ENCODE data around the gene RNF150. TPM values are rescaled to one million over a fixed set of nuclear protein-coding genes. Genes with fewer than 3 reads are reported as not detected.

Gene RNF150
- total RNA-seq, 1 donor from 2014 or later = 3.3 TPM

GRCh38 chr4:140924761-140925392 is 208.4 kb downstream of the RNF150 start:
- Histone ChIP-seq H3K4me3 (no peak overlapping the region), H3K4me1 (no peaks in the 10 kb centered on the region), H3K9me3 (no peaks in the 10 kb centered on the region), H3K36me3 (no peaks in the 10 kb centered on the region), H3K27ac (no peak overlapping the region), H3K27me3 (ENCODE audit: low read depth) (no peaks in the 10 kb centered on the region)
- intact Hi-C loops (cut with DNase I) = no loop called here
- no peak for TF ChIP-seq CTCF (IDR thresholded peaks at IDR 0.05)
- DNase-seq (no peak), ATAC-seq (no peak)

- no peak for DNase-seq
- Histone ChIP-seq H3K4me1 (no peaks in the 10 kb centered on the region), H3K27me3 (ENCODE audit: low read depth) (no peaks in the 10 kb centered on the region), H3K27ac (no peak overlapping the region), H3K36me3 (no peaks in the 10 kb centered on the region), H3K4me3 (no peak overlapping the region), H3K9me3 (no peaks in the 10 kb centered on the region)
- intact Hi-C loops (cut with DNase I) = no loop called here
- no peak for TF ChIP-seq CTCF (IDR thresholded peaks at IDR 0.05)
- ATAC-seq = no peak
Observed at GRCh38 chr4:140906993-140907962, 226.0 kb downstream of the RNF150 start.

- H3K4me3 ChIP-seq = no peak overlapping the region
- no peak overlapping the region for H3K27ac ChIP-seq
- no peaks in the 10 kb centered on the region for H3K36me3 ChIP-seq
- H3K27me3 ChIP-seq (ENCODE audit: low read depth) = no peaks in the 10 kb centered on the region
- no peak for ATAC-seq
- H3K4me1 ChIP-seq = no peaks in the 10 kb centered on the region
- H3K9me3 ChIP-seq = no peaks in the 10 kb centered on the region
- no peak for DNase-seq
- TF ChIP-seq CTCF (IDR thresholded peaks at IDR 0.05) = no peak
- intact Hi-C loops (cut with DNase I) = no loop called here
Observed at GRCh38 chr4:140904904-140905303, 228.4 kb downstream of the RNF150 start.

- no peaks in the 10 kb centered on the region for H3K9me3 ChIP-seq
Observed at GRCh38 chr4:140903522-140904475, 229.5 kb downstream of the RNF150 start.

More at GRCh38 chr4:140903522-140904475, 229.5 kb downstream of the RNF150 start:
- no peak overlapping the region for H3K4me3 ChIP-seq
- no peaks in the 10 kb centered on the region for H3K27me3 ChIP-seq (ENCODE audit: low read depth)
- DNase-seq (no peak), ATAC-seq (no peak)
- no peak overlapping the region for H3K27ac ChIP-seq
- no peak for TF ChIP-seq CTCF (IDR thresholded peaks at IDR 0.05)
- no peaks in the 10 kb centered on the region for H3K4me1 ChIP-seq
- H3K36me3 ChIP-seq = no peaks in the 10 kb centered on the region
- intact Hi-C loops (cut with DNase I) = no loop called here

All from lower lobe of right lung (tissue), 2 donors.